HepG2 (cell line): ENCODE measurements around the gene PRXL2B. TPM values are rescaled to one million over a fixed set of nuclear protein-coding genes. Genes with fewer than 3 reads are reported as not detected.

ENCODE experiments used
- ARID5B ChIP-seq: IDR thresholded peaks from 2 replicates; pipeline ENCODE4 v1.4.0; 2020; ENCODE audit warnings: mild to moderate bottlenecking, missing genetic modification reagents
- ATF4 ChIP-seq, 2 experiments: fragments of 450-650 bp in 1 of 2; sonication (generic) in 1 of 2; formaldehyde crosslinking; IDR thresholded peaks; 2 replicates each; pipeline versions ENCODE4 v1.5.0 to v1.8.0; 2020 to 2022; ENCODE audit warnings: mild to moderate bottlenecking in 1 of 2, missing genetic modification reagents in 1 of 2
- ERF ChIP-seq: IDR thresholded peaks from 2 replicates; pipeline ENCODE4 v1.6.1; 2018; ENCODE audit warnings: missing biosample characterization, missing genetic modification reagents
- ETV5 ChIP-seq: IDR thresholded peaks from 2 replicates; pipeline ENCODE4 v1.6.1; 2018; ENCODE audit warnings: missing biosample characterization, missing genetic modification reagents, inconsistent platforms, borderline replicate concordance
- MXI1 ChIP-seq: IDR thresholded peaks from 3 replicates; pipeline ENCODE4 v1.6.1; 2012; ENCODE audit warnings: low read depth, low read length, inconsistent platforms, borderline replicate concordance
- PATZ1 ChIP-seq: sonication (generic); formaldehyde crosslinking; IDR thresholded peaks from 2 replicates; pipeline ENCODE4 v1.4.0; 2020; ENCODE audit warnings: missing genetic modification reagents
- PRDM15 ChIP-seq: sonication (generic); formaldehyde crosslinking; IDR thresholded peaks from 2 replicates; pipeline ENCODE4 v1.4.0; 2020; ENCODE audit warnings: missing genetic modification reagents
- SP140L ChIP-seq: sonication (generic); formaldehyde crosslinking; IDR thresholded peaks from 2 replicates; pipeline ENCODE4 v1.4.0; 2020; ENCODE audit warnings: missing genetic modification reagents, borderline replicate concordance
- THYN1 ChIP-seq: sonication (generic); formaldehyde crosslinking; IDR thresholded peaks from 2 replicates; pipeline ENCODE4 v1.8.1; 2023; ENCODE audit warnings: low read depth, mild to moderate bottlenecking, moderate library complexity, missing genetic modification reagents, borderline replicate concordance
- ZBTB26 ChIP-seq: IDR thresholded peaks from 2 replicates; pipeline ENCODE4 v1.6.1; 2016; ENCODE audit warnings: missing compliant biosample characterization, missing genetic modification reagents, borderline replicate concordance
- ZNF431 ChIP-seq: sonication (generic); formaldehyde crosslinking; IDR thresholded peaks from 2 replicates; pipeline ENCODE4 v1.9.0; 2022; ENCODE audit warnings: missing genetic modification reagents, low read depth, mild to moderate bottlenecking, borderline replicate concordance
- ZNF446 ChIP-seq: sonication (generic); formaldehyde crosslinking; IDR thresholded peaks from 2 replicates; pipeline ENCODE4 v1.5.0; 2020; ENCODE audit warnings: mild to moderate bottlenecking, missing genetic modification reagents
- ZNF768 ChIP-seq: sonication (generic); formaldehyde crosslinking; IDR thresholded peaks from 2 replicates; pipeline ENCODE4 v1.4.0; 2020; ENCODE audit warnings: missing genetic modification reagents
- ZSCAN21 ChIP-seq: sonication (generic); formaldehyde crosslinking; IDR thresholded peaks from 2 replicates; pipeline ENCODE4 v1.8.0; 2022; ENCODE audit warnings: mild to moderate bottlenecking, missing genetic modification reagents, moderate library complexity, borderline replicate concordance
- polyA plus RNA-seq, 8 experiments: library from polyadenylated mRNA; depleted of rRNA in 3 of 8; stranded (reverse) in 7 of 8; unstranded in 1 of 8; fragments of >200 nt; fragmentation: Illumina TruSeq in 4 of 8; extraction: Trizol in 4 of 8; gene quantifications; 2 replicates each; pipeline versions ENCODE4 v1.2.1 to v1.2.3, GENCODE V29; 2011 to 2016; ENCODE audit warnings: low read depth in 4 of 8, missing spikeins in 1 of 8, mixed read lengths in 1 of 8; ENCODE audit not compliant: insufficient read depth in 1 of 8
- total RNA-seq, 5 experiments: library from RNA; depleted of rRNA; stranded (reverse); fragments of >200 nt; fragmentation: Illumina TruSeq; extraction: Trizol; gene quantifications; 2 replicates each; pipeline ENCODE4 v1.2.3, GENCODE V29; 2016; ENCODE audit warnings: low read depth in 1 of 5

Gene PRXL2B
- total and polyA plus RNA-seq, 2 of the 13 experiments (the other 11 are each of a cell fraction or from before 2014, with no cell fraction given): 16.8 to 22.1 TPM

- no peak for TF ChIP-seq PRDM15 (CRISPR knock-in tag)
- no peak for TF ChIP-seq ATF4 (CRISPR knock-in tag; IDR thresholded peaks at IDR 0.05)
- TF ChIP-seq ZNF768 (CRISPR knock-in tag): no peak
- TF ChIP-seq ERF (CRISPR knock-in tag): no peak; the same call in 1 of the 2 replicates
- no peak for TF ChIP-seq ZBTB26 (CRISPR knock-in tag)
- TF ChIP-seq ZNF431: no peak
- no peak for TF ChIP-seq THYN1 (CRISPR knock-in tag)
- TF ChIP-seq ZNF446 (CRISPR knock-in tag): no peak; the same call in 1 of the 2 replicates
- no peak for TF ChIP-seq ARID5B
- peak; percentile 62; the same call in 1 of the 3 replicates for TF ChIP-seq MXI1
- peak; percentile 59; the same call in 1 of the 2 replicates for TF ChIP-seq PATZ1 (CRISPR knock-in tag)
- TF ChIP-seq ZSCAN21 (CRISPR knock-in tag): 0 out of 2 replicates have a peak, but pooled peaks have one; percentile 38
- no peak; the same call in 1 of the 2 replicates for TF ChIP-seq ETV5 (CRISPR knock-in tag)
- no peak for TF ChIP-seq SP140L (CRISPR knock-in tag)
These were observed 40.6 kb upstream of the PRXL2B start (continued) for GRCh38 chr1:2545754-2546514.
